ENCODE results near the gene FBLN1.
"Not testable (repeated sequence)": the region's sequence is repeated elsewhere in the genome, so short reads cannot be mapped to it uniquely, and the experiment has no call there.

The FBLN1 gene

DNA sequence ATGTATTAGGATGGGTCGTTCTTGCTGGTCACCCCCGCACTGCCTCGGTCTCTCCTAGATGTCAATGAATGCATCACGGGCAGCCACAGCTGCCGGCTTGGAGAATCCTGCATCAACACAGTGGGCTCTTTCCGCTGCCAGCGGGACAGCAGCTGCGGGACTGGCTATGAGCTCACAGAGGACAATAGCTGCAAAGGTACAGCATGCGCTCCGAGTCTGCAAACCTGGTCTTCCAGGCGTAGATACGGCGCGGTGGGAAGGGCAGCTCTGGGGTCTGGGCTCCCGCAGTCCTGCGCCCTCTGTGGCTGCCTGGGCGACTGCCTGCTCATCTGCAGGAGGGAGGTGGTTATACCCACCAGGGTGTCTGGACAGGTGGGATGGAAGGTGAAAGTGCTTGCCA is 31.0 kb downstream of the FBLN1 start:
- Mint-ChIP-seq H3K4me3 (no peak overlapping the region), H3K36me3 (no peaks in the 10 kb centered on the region), H3K27ac (no peak overlapping the region), H3K9me3 (no peaks in the 10 kb centered on the region), H3K4me1 (no peaks in the 10 kb centered on the region), H3K27me3 (peaks cover 2% of the 10 kb centered on the region)
- DNase-seq (ENCODE audit: low spot score in 2 of 2) (no peak), ATAC-seq (ENCODE audit: low read depth) (no peak)

DNA sequence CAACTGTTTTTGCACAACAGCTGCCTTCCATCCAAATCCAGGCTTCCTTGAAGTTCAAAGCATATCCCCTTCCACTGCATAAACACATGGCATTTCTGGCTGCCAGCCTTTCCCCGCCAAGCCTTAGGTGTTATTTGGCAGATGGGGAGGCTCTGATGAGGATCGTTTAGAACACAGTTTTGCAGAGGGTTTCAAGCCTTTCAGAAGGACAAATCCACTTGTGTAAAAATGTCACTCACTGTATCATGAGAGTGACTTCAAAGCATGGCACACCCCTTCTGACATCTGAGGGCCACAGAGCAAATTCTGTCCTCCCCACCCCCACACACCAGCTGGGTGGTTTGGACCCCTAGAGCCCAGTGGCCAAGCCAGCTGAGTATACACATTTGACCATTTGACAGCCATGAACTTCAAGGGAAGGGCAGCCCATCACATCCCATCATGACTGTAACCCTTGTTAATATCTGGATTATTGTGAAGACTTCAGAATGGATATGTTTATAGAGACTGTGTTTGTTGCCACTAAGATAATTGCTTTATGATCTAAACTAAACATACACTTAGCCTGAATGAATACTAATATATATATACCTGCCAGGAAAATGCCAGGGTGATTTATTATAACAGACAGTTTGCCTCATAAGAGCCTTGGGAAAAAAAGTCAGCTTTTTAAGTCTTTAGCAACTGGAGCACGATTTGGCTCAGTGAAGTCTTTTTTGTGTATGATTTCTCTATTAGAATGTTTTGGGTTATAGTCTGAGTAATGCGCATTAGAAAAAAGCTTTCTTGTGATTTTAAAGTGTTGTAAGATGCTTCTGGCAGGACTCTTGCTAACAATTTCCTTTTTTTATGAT is 31.9 kb downstream of the FBLN1 start:
- H3K4me1 Mint-ChIP-seq = no peaks in the 10 kb centered on the region
- no peaks in the 10 kb centered on the region for H3K36me3 Mint-ChIP-seq
- DNase-seq (ENCODE audit: low spot score in 2 of 2) = no peak
- H3K4me3 Mint-ChIP-seq = no peak overlapping the region
- H3K27me3 Mint-ChIP-seq = peaks cover 2% of the 10 kb centered on the region
- no peaks in the 10 kb centered on the region for H3K9me3 Mint-ChIP-seq
- H3K27ac Mint-ChIP-seq = no peak overlapping the region
- no peak for ATAC-seq (ENCODE audit: low read depth)

DNA sequence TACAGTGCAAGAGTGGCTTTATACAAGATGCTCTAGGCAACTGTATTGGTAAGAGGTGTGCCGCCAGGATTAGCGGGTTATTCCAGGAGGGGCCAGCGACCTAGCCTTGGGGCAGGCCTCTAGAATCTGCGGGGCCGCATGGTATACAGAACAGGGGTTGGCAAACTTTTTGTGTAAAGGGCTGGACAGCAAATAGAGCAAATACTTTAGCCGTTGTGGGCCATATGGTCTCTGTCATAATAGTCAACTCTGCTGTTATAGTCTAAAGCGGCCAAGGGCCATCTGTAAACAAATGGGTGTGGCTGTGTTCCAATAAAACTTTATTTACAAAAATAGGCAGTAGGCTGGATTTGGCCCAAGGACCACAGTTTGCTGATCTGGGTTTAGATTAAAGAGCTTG is 32.6 kb downstream of the FBLN1 start:
- Mint-ChIP-seq H3K36me3 (no peaks in the 10 kb centered on the region), H3K27me3 (peaks cover 2% of the 10 kb centered on the region), H3K27ac (no peak overlapping the region), H3K4me1 (no peaks in the 10 kb centered on the region), H3K9me3 (no peaks in the 10 kb centered on the region), H3K4me3 (no peak overlapping the region)
- DNase-seq (ENCODE audit: low spot score in 2 of 2) = no peak
- no peak for ATAC-seq (ENCODE audit: low read depth)

DNA sequence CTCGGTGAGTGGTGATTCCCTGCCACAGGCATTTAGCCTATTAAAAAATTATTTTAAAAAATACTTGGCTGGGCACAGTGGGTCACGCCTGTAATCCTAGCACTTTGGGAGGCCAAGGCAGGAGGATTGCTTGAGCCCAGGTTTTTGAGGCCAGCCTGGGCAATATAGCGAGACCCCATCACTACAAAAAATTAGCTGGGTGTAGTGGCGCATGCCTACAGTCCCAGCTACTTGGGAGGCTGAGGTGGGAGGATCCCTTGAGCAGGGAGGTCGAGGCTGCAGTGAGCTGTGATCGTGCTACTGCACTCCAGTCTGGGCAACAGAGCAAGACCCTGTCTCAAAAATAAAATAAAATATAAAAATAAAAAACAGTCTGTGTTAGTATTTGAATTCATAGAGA is 33.2 kb downstream of the FBLN1 start:
- not testable (repeated sequence) for H3K36me3 Mint-ChIP-seq; H3K4me1 Mint-ChIP-seq; H3K27ac Mint-ChIP-seq; H3K27me3 Mint-ChIP-seq; H3K4me3 Mint-ChIP-seq; DNase-seq (ENCODE audit: low spot score in 2 of 2); H3K9me3 Mint-ChIP-seq; ATAC-seq (ENCODE audit: low read depth)

DNA sequence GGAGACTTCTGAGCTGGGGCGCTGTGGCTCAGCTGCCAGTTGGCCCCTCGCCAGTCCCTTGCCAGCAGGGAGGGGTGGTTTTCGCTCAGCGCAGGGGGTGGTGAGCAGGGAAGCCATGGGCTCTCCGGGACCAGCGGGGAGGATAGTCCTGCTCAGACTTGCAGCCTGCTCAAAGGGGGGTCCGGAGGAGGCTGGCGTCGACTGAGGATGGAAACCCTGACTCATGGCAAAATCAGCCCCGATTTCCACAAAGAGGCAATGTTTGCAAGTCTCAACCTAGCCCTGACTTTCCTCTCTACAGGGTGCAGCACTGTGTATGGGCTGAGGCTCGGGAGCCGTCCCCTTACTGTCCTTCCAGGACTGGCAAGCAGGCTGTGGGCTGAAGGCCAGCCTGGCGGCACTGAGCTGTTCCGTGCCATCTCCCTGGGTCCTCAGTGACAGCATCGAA is 35.1 kb downstream of the FBLN1 start:
- H3K9me3 Mint-ChIP-seq = no peaks in the 10 kb centered on the region
- ATAC-seq (ENCODE audit: low read depth) = no peak
- H3K4me3 Mint-ChIP-seq = no peak overlapping the region
- no peak overlapping the region for H3K27ac Mint-ChIP-seq
- no peaks in the 10 kb centered on the region for H3K36me3 Mint-ChIP-seq
- no peaks in the 10 kb centered on the region for H3K4me1 Mint-ChIP-seq
- DNase-seq (ENCODE audit: low spot score in 2 of 2) = no peak
- peaks cover 8% of the 10 kb centered on the region for H3K27me3 Mint-ChIP-seq

DNA sequence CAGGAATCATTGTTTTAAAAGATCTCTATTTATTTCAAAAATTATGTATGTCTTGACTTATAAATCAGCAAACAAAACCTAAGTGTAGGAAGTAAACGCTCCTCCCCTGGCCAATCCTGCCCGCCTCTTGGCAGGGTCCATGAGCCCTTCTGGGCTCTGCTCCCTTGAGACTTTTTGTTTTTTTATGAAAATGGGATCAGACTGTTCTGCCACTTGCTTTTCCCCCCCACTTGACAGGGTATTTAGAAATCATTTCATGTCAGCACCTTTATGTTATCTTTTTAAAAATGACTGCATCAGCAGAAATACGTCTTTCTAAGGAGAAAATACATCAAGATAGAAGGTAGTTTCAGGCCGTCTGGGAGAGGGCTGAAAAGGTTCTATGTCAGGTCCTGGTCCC is 35.6 kb downstream of the FBLN1 start:
- Mint-ChIP-seq H3K4me1 (no peaks in the 10 kb centered on the region), H3K36me3 (no peaks in the 10 kb centered on the region), H3K9me3 (no peaks in the 10 kb centered on the region), H3K27me3 (peaks cover 8% of the 10 kb centered on the region), H3K4me3 (no peak overlapping the region), H3K27ac (no peak overlapping the region)
- DNase-seq (ENCODE audit: low spot score in 2 of 2) = no peak
- ATAC-seq (ENCODE audit: low read depth) = no peak

DNA sequence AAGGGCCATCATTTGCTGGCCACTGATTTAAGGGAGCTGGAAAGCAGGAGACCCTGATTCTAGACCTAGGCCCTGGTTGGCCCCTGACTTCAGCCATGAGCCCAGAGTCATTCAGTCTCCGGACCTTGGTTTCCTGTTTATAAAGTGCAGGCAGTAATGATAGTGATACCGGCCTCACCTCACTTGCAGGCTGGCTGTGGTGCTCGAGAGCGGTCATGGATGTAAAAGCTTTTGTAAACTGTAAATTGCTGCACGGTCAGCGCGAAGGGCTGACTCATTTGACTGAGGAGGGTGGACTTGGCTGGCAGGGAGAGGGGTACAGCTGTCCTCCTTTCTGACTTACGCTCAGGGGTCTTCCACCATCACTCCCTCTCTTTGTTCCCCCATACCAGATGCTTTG is 37.4 kb downstream of the FBLN1 start:
- ATAC-seq (ENCODE audit: low read depth) = no peak
- peaks cover 2% of the 10 kb centered on the region for H3K4me1 Mint-ChIP-seq

DNA sequence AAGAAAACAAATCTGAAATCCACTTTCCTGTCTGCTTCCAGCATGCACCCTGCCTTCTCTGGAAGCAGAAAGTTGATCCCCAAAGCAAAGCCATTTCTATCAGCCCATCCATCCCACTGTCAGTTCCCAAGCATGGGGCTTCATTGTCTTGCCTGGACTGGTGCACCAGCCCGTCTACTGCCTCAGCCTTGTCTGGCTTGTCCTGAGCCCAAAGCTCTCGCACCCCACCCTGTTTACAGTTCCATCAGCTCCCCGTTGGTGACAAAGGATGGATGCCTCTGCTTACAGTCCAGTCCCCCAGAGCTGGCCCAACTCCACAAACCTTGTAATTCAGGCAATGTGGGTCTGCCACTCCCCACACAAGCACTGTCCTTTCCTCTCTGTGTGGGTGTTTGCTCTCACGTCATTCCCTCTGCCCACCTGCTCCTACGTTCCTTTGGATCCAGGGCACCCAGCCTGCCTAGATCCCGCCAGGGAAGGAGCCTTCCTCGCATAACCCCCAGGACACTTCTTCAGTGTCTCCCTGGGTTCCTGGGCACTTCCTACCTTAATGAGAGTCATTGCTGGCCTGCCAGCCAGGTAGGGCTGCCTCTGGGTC is 38.8 kb downstream of the FBLN1 start:
- H3K27ac Mint-ChIP-seq = no peak overlapping the region
- H3K4me3 Mint-ChIP-seq = no peak overlapping the region
- ATAC-seq (ENCODE audit: low read depth) = no peak
- H3K4me1 Mint-ChIP-seq = peaks cover 2% of the 10 kb centered on the region
- H3K27me3 Mint-ChIP-seq = peaks cover 8% of the 10 kb centered on the region
- no peak for DNase-seq (ENCODE audit: low spot score in 2 of 2)
- no peaks in the 10 kb centered on the region for H3K9me3 Mint-ChIP-seq
- no peaks in the 10 kb centered on the region for H3K36me3 Mint-ChIP-seq

More for the DNA sequence above, 37.4 kb downstream of the FBLN1 start:
- Mint-ChIP-seq H3K27me3 (peaks cover 8% of the 10 kb centered on the region), H3K36me3 (no peaks in the 10 kb centered on the region), H3K27ac (no peak overlapping the region), H3K9me3 (no peaks in the 10 kb centered on the region), H3K4me3 (no peak overlapping the region)
- no peak for DNase-seq (ENCODE audit: low spot score in 2 of 2)

DNA sequence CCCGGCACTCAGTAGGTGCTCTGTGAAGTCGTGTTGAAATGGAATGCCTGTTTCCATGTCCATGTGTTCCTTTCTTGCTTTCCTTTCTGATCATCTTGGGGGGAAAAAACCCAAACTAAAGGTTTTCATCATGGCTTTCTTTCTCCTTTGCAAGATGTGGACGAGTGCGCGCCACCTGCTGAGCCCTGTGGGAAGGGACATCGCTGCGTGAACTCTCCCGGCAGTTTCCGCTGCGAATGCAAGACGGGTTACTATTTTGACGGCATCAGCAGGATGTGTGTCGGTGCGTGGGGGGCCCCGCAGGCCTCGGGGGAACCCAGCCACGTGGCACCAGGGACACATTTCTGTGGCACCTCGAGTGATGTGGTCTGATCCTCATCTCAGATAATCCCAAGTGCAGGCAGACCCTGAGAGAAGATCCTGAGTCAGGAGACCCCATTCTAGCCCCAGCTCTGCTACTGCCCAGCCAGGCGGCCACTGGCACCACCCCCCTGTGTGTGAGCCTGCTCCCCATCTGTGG is 39.4 kb downstream of the FBLN1 start:
- Mint-ChIP-seq H3K9me3 (no peaks in the 10 kb centered on the region), H3K4me1 (peaks cover 2% of the 10 kb centered on the region), H3K27me3 (peaks cover 8% of the 10 kb centered on the region), H3K4me3 (no peak overlapping the region), H3K36me3 (no peaks in the 10 kb centered on the region), H3K27ac (no peak overlapping the region)
- DNase-seq (ENCODE audit: low spot score in 2 of 2) (no peak), ATAC-seq (ENCODE audit: low read depth) (no peak)

DNA sequence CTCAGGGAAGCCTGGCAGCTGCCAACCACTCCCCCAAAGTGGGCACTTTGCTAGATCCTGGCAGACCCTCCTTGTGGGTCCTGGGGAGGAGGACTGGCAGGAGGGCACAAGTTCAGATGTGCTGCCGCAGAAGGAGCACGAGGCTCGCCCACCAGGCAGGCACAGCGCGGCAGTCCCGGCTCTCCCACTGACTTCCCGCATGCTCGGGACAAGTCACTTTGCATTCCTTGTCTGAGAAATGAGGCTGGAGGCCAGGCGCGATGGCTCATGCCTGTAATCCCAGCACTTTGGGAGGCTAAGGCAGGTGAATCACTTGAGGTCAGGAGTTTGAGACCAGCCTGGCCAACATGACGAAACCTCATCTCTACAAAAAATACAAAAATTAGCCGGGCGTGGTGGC is 40.1 kb downstream of the FBLN1 start:
- not testable (repeated sequence) for ATAC-seq (ENCODE audit: low read depth); H3K27ac Mint-ChIP-seq; H3K36me3 Mint-ChIP-seq

DNA sequence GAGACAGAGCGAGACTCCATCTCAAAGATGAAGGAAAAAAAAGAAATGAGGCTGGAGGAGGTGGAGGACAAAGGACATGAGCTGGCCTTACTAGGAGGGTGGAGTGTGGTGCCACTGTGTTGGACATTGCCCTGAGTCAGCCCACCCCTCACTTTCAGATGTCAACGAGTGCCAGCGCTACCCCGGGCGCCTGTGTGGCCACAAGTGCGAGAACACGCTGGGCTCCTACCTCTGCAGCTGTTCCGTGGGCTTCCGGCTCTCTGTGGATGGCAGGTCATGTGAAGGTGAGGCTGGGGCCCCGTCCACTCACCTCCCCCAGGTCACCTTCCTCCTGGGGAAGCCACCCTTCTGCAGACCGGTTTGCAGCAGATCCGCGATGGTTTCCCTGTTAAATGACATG is 40.6 kb downstream of the FBLN1 start:
- Mint-ChIP-seq H3K4me3 (no peak overlapping the region), H3K27ac (no peak overlapping the region), H3K27me3 (peaks cover 8% of the 10 kb centered on the region), H3K36me3 (no peaks in the 10 kb centered on the region), H3K4me1 (peaks cover 2% of the 10 kb centered on the region), H3K9me3 (no peaks in the 10 kb centered on the region)
- DNase-seq (ENCODE audit: low spot score in 2 of 2) = no peak
- no peak for ATAC-seq (ENCODE audit: low read depth)

More for the DNA sequence above, 40.1 kb downstream of the FBLN1 start:
- not testable (repeated sequence) for DNase-seq (ENCODE audit: low spot score in 2 of 2); H3K9me3 Mint-ChIP-seq; H3K4me3 Mint-ChIP-seq; H3K4me1 Mint-ChIP-seq; H3K27me3 Mint-ChIP-seq

DNA sequence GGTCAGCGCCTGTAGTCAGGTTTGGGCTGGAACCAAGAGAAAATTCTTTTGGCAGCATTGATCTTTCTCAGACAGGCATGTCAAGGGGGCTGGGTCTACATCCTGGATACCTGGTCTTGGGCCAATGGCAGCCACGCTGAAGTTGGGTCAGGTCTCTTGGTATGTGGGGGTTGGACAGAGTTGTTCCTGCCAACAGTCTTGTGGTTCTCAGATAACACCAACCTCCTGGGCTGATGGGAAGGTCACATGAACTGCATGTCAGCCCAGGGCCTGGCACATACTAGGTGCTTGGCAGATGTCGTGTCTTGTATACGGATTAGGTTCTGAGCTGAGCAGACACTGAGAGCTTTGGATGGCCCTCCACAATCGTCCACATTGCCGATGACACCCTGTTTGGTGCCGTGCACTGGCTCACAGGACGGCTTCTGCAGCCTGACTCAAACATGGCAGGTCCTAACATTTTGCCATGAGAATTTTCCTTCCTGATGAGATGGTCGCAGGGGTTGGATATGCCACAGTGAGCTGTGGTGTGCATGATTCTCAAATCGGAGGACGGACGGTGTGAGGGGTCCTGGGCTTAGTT is 42.0 kb downstream of the FBLN1 start:
- DNase-seq (ENCODE audit: low spot score in 2 of 2) = no peak

DNA sequence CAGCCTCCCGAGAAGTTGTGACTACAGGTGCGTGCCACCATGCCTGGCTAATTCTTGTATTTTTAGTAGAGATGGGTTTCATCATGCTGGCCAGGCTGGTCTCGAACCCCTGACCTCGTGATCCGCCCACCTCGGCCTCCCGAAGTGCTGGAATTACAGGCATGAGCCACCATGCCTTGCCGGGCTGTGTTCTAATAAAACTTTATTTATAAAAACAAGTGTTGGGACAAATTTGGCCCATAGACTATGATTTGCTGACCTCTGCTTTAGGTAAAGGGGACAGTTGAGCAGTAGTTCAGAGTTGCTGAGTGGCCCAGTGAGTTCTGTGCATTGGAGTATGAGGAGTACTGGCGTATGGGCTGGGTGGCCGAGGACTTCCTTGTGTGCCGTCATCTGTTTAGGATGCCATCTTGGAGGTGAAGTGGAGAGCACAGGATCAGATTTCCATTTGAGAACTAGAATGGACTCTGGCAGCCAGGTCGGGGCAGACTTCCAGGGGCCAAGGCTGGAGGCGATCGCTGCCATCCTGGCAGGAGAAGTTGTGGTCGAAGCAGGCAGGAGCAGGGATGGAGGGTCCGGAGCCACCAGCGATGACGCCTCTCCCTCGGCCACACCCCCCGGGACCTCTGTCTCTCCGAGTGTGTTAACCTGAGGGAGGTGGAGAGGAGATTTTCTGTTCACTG is 43.8 kb downstream of the FBLN1 start:
- Mint-ChIP-seq H3K27ac (no peak overlapping the region), H3K27me3 (peaks cover 4% of the 10 kb centered on the region), H3K4me1 (peaks cover 2% of the 10 kb centered on the region), H3K9me3 (no peaks in the 10 kb centered on the region), H3K4me3 (no peak overlapping the region), H3K36me3 (no peaks in the 10 kb centered on the region)
- no peak for DNase-seq (ENCODE audit: low spot score in 2 of 2)
- no peak for ATAC-seq (ENCODE audit: low read depth)

More for the DNA sequence above, 42.0 kb downstream of the FBLN1 start:
- no peaks in the 10 kb centered on the region for H3K36me3 Mint-ChIP-seq
- no peak overlapping the region for H3K4me3 Mint-ChIP-seq
- ATAC-seq (ENCODE audit: low read depth) = no peak
- H3K27me3 Mint-ChIP-seq = peaks cover 9% of the 10 kb centered on the region
- H3K9me3 Mint-ChIP-seq = no peaks in the 10 kb centered on the region
- no peak overlapping the region for H3K27ac Mint-ChIP-seq
- peaks cover 2% of the 10 kb centered on the region for H3K4me1 Mint-ChIP-seq

DNA sequence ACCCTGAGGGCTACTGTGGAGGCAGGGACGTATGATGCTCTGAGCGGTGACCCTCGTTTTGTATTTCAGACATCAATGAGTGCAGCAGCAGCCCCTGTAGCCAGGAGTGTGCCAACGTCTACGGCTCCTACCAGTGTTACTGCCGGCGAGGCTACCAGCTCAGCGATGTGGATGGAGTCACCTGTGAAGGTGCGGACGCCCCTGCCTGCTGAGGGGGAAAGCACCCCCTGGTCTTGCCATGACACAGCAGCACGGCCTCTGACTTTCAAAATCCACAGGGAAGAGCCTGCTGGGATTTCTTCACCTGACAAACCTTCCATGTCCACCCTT is 44.3 kb downstream of the FBLN1 start:
- H3K4me3 Mint-ChIP-seq = no peak overlapping the region
- peaks cover 1% of the 10 kb centered on the region for H3K27me3 Mint-ChIP-seq
- H3K27ac Mint-ChIP-seq = no peak overlapping the region
- DNase-seq (ENCODE audit: low spot score in 2 of 2) = no peak
- H3K36me3 Mint-ChIP-seq = no peaks in the 10 kb centered on the region
- no peak for ATAC-seq (ENCODE audit: low read depth)
- no peaks in the 10 kb centered on the region for H3K9me3 Mint-ChIP-seq
- peaks cover 2% of the 10 kb centered on the region for H3K4me1 Mint-ChIP-seq

Data from memory B cell (primary cell).